Measurements from ENCODE around the gene WDR81. TPM values are rescaled to one million over a fixed set of nuclear protein-coding genes. Genes with fewer than 3 reads are reported as not detected.
"Not testable (repeated sequence)": the region's sequence is repeated elsewhere in the genome, so short reads cannot be mapped to it uniquely, and the experiment has no call there.

The WDR81 gene
- total RNA-seq, 1 donor, result 19.9 TPM

- H3K9me3 ChIP-seq (ENCODE audit: low read depth, low read length), result no peaks in the 10 kb centered on the region
- peaks cover 27% of the 10 kb centered on the region for H3K4me1 ChIP-seq (ENCODE audit: insufficient read depth, low read length)
- no peaks in the 10 kb centered on the region for H3K27me3 ChIP-seq (ENCODE audit: insufficient read depth, low read length)
- no peak overlapping the region for H3K4me3 ChIP-seq (ENCODE audit: low read length)
Observed at GRCh38 chr17:1769822-1770477, 45.4 kb downstream of the WDR81 start.

- H3K9me3 ChIP-seq (ENCODE audit: low read depth, low read length); H3K27me3 ChIP-seq (ENCODE audit: insufficient read depth, low read length); H3K4me3 ChIP-seq (ENCODE audit: low read length): not testable (repeated sequence)
- H3K4me1 ChIP-seq (ENCODE audit: insufficient read depth, low read length), result peaks cover 27% of the 10 kb centered on the region
Observed at GRCh38 chr17:1773000-1773695, 48.6 kb downstream of the WDR81 start.

- H3K9me3 ChIP-seq (ENCODE audit: low read depth, low read length), result no peaks in the 10 kb centered on the region
- peaks cover 27% of the 10 kb centered on the region for H3K4me1 ChIP-seq (ENCODE audit: insufficient read depth, low read length)
- H3K4me3 ChIP-seq (ENCODE audit: low read length), result no peak overlapping the region
- no peaks in the 10 kb centered on the region for H3K27me3 ChIP-seq (ENCODE audit: insufficient read depth, low read length)
Observed at GRCh38 chr17:1773696-1774181, 49.2 kb downstream of the WDR81 start.

- Histone ChIP-seq H3K9me3 (ENCODE audit: low read depth, low read length) (no peaks in the 10 kb centered on the region), H3K27me3 (ENCODE audit: insufficient read depth, low read length) (no peaks in the 10 kb centered on the region), H3K4me1 (ENCODE audit: insufficient read depth, low read length) (peaks cover 23% of the 10 kb centered on the region), H3K4me3 (ENCODE audit: low read length) (no peak overlapping the region)
Observed at GRCh38 chr17:1774390-1775176, 50.1 kb downstream of the WDR81 start.

- Histone ChIP-seq H3K4me3 (ENCODE audit: low read length) (no peak overlapping the region), H3K4me1 (ENCODE audit: insufficient read depth, low read length) (peaks cover 7% of the 10 kb centered on the region), H3K9me3 (ENCODE audit: low read depth, low read length) (no peaks in the 10 kb centered on the region), H3K27me3 (ENCODE audit: insufficient read depth, low read length) (no peaks in the 10 kb centered on the region)
Observed at GRCh38 chr17:1776328-1776727, 51.8 kb downstream of the WDR81 start.

GRCh38 chr17:1776857-1777256, 52.4 kb downstream of the WDR81 start:
- no peaks in the 10 kb centered on the region for H3K9me3 ChIP-seq (ENCODE audit: low read depth, low read length)
- H3K27me3 ChIP-seq (ENCODE audit: insufficient read depth, low read length), result no peaks in the 10 kb centered on the region
- H3K4me1 ChIP-seq (ENCODE audit: insufficient read depth, low read length), result peaks cover 2% of the 10 kb centered on the region
- H3K4me3 ChIP-seq (ENCODE audit: low read length), result no peak overlapping the region

- peaks cover 27% of the 10 kb centered on the region for H3K4me1 ChIP-seq (ENCODE audit: insufficient read depth, low read length)
- no peaks in the 10 kb centered on the region for H3K27me3 ChIP-seq (ENCODE audit: insufficient read depth, low read length)
- H3K9me3 ChIP-seq (ENCODE audit: low read depth, low read length), result no peaks in the 10 kb centered on the region
- no peak overlapping the region for H3K4me3 ChIP-seq (ENCODE audit: low read length)
Observed at GRCh38 chr17:1779571-1780131, 55.1 kb downstream of the WDR81 start.

- Histone ChIP-seq H3K9me3 (ENCODE audit: low read depth, low read length) (no peaks in the 10 kb centered on the region), H3K27me3 (ENCODE audit: insufficient read depth, low read length) (no peaks in the 10 kb centered on the region), H3K4me1 (ENCODE audit: insufficient read depth, low read length) (peaks cover 27% of the 10 kb centered on the region), H3K4me3 (ENCODE audit: low read length) (no peak overlapping the region)
Observed at GRCh38 chr17:1782171-1782567, 57.7 kb downstream of the WDR81 start.

- H3K4me3 ChIP-seq (ENCODE audit: low read length), result no peak overlapping the region
Observed at GRCh38 chr17:1783271-1783670, 58.8 kb downstream of the WDR81 start.

GRCh38 chr17:1783834-1784611, 59.5 kb downstream of the WDR81 start:
- Histone ChIP-seq H3K9me3 (ENCODE audit: low read depth, low read length) (no peaks in the 10 kb centered on the region), H3K4me3 (ENCODE audit: low read length) (no peak overlapping the region), H3K4me1 (ENCODE audit: insufficient read depth, low read length) (peaks cover 27% of the 10 kb centered on the region), H3K27me3 (ENCODE audit: insufficient read depth, low read length) (no peaks in the 10 kb centered on the region)

More at GRCh38 chr17:1783271-1783670, 58.8 kb downstream of the WDR81 start:
- H3K27me3 ChIP-seq (ENCODE audit: insufficient read depth, low read length), result no peaks in the 10 kb centered on the region
- no peaks in the 10 kb centered on the region for H3K9me3 ChIP-seq (ENCODE audit: low read depth, low read length)
- H3K4me1 ChIP-seq (ENCODE audit: insufficient read depth, low read length), result peaks cover 27% of the 10 kb centered on the region

- no peaks in the 10 kb centered on the region for H3K27me3 ChIP-seq (ENCODE audit: insufficient read depth, low read length)
- H3K9me3 ChIP-seq (ENCODE audit: low read depth, low read length), result no peaks in the 10 kb centered on the region
- H3K4me1 ChIP-seq (ENCODE audit: insufficient read depth, low read length), result peaks cover 27% of the 10 kb centered on the region
- no peak overlapping the region for H3K4me3 ChIP-seq (ENCODE audit: low read length)
Observed at GRCh38 chr17:1785930-1786329, 61.4 kb downstream of the WDR81 start.

GRCh38 chr17:1786708-1787107, 62.2 kb downstream of the WDR81 start:
- Histone ChIP-seq H3K27me3 (ENCODE audit: insufficient read depth, low read length) (no peaks in the 10 kb centered on the region), H3K4me1 (ENCODE audit: insufficient read depth, low read length) (peaks cover 27% of the 10 kb centered on the region), H3K9me3 (ENCODE audit: low read depth, low read length) (no peaks in the 10 kb centered on the region), H3K4me3 (ENCODE audit: low read length) (no peak overlapping the region)

GRCh38 chr17:1787301-1787902, 62.9 kb downstream of the WDR81 start:
- H3K27me3 ChIP-seq (ENCODE audit: insufficient read depth, low read length), result no peaks in the 10 kb centered on the region
- no peaks in the 10 kb centered on the region for H3K9me3 ChIP-seq (ENCODE audit: low read depth, low read length)
- peaks cover 21% of the 10 kb centered on the region for H3K4me1 ChIP-seq (ENCODE audit: insufficient read depth, low read length)
- no peak overlapping the region for H3K4me3 ChIP-seq (ENCODE audit: low read length)
